Left ventricle myocardium inferior (tissue), 1 donor: ENCODE results near the gene FBXL14. TPM values are rescaled to one million over a fixed set of nuclear protein-coding genes. Genes with fewer than 3 reads are reported as not detected.
A peak's percentile ranks its signal among the peaks of the same experiment; 100 is the strongest.

ENCODE experiments used
- DNase-seq: peaks from one replicate; pipeline ENCODE4 v3.0.0-alpha.2; 2020
- H3K27ac ChIP-seq: fragments of 200-600 bp; replicated peaks from 2 replicates; pipeline ENCODE4 v1.8.0; 2021
- H3K27me3 ChIP-seq: fragments of 200-600 bp; 2 replicates; pipeline ENCODE4 v1.8.0; 2021; ENCODE audit warnings: low read depth
- H3K36me3 ChIP-seq: fragments of 200-600 bp; 2 replicates; pipeline ENCODE4 v1.8.0; 2021
- H3K4me1 ChIP-seq: fragments of 200-600 bp; 2 replicates; pipeline ENCODE4 v1.8.0; 2021
- H3K4me3 ChIP-seq: fragments of 200-600 bp; 2 replicates; pipeline ENCODE4 v1.8.0; 2021; ENCODE audit warnings: mild to moderate bottlenecking, moderate library complexity
- H3K9me3 ChIP-seq: fragments of 200-600 bp; replicated peaks from 2 replicates; pipeline ENCODE4 v1.8.0; 2021
- intact Hi-C: fragments of 100-400 bp; cut with micrococcal nuclease; formaldehyde crosslinking; loops from one replicate; pipeline ENCODE4 v1.11.0; 2022
- total RNA-seq: library from RNA; stranded (reverse); fragmentation: NEBNext Ultra II Directional; extraction: Animal tissue kit (Norgen Biotek cat#: 25700); gene quantifications from one replicate; pipeline ENCODE4 v1.2.1, GENCODE V29; 2021
- TF ChIP-seq, protein P1 (sequence below): fragments of 200-600 bp; IDR thresholded peaks from 2 replicates; pipeline ENCODE4 v1.8.0; 2021; ENCODE audit warnings: antibody characterized with exemption, mild to moderate bottlenecking, borderline replicate concordance
- donor health status: DM: no; HTN: yes; CAD: no; lungs with severe emphysema.

The FBXL14 gene
- total RNA-seq, 1 donor from 2014 or later, result 6.8 TPM

- Histone ChIP-seq H3K4me3 (peak within 1 kb of the TSS; percentile 72), H3K36me3 (no peaks in the 10 kb centered on the region), H3K4me1 (peaks cover 60% of the 10 kb centered on the region), H3K27ac (peak within 1 kb of the TSS; percentile 51), H3K27me3 (peaks cover 6% of the 10 kb centered on the region), H3K9me3 (no peaks in the 10 kb centered on the region)
- no peak for DNase-seq
- intact Hi-C loops, result no loop called here
- TF ChIP-seq, protein P1, sequence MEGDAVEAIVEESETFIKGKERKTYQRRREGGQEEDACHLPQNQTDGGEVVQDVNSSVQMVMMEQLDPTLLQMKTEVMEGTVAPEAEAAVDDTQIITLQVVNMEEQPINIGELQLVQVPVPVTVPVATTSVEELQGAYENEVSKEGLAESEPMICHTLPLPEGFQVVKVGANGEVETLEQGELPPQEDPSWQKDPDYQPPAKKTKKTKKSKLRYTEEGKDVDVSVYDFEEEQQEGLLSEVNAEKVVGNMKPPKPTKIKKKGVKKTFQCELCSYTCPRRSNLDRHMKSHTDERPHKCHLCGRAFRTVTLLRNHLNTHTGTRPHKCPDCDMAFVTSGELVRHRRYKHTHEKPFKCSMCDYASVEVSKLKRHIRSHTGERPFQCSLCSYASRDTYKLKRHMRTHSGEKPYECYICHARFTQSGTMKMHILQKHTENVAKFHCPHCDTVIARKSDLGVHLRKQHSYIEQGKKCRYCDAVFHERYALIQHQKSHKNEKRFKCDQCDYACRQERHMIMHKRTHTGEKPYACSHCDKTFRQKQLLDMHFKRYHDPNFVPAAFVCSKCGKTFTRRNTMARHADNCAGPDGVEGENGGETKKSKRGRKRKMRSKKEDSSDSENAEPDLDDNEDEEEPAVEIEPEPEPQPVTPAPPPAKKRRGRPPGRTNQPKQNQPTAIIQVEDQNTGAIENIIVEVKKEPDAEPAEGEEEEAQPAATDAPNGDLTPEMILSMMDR, result no peak
Observed at GRCh38 chr12:1628666-1629337, 34.4 kb upstream of the FBXL14 start, which contains the start of gene WNT5B. TSS of gene WNT5B (plus strand) at chr12:1629231. CDS start at chr12:1631355, 2,124 bp downstream.

DNA sequence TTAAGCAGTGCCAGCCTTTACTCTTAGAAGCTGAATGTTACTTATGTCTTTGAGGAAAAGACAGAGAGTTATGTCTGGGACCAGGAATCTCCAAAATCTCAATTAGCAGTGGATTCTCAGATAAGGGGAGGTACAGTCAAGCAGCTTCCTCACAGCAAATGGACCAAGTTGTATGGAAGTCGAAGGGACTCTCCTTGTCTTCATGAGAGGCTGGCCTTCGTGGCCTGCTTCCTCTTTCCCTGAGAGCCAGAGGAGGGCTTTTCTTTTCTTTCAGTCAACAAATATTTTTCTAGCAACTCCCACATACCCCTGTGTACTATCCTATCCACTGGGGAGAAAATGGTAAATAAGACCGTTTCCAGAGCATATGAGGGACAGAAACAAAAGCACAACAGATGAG, 28.0 kb upstream of the FBXL14 start:
- no peaks in the 10 kb centered on the region for H3K27me3 ChIP-seq
- no peaks in the 10 kb centered on the region for H3K36me3 ChIP-seq
- H3K9me3 ChIP-seq, result no peaks in the 10 kb centered on the region
- H3K4me1 ChIP-seq, result peaks cover 16% of the 10 kb centered on the region
- TF ChIP-seq, protein P1, result no peak
- intact Hi-C loops, result no loop called here
- no peak overlapping the region for H3K27ac ChIP-seq
- no peak for DNase-seq
- H3K4me3 ChIP-seq, result no peak overlapping the region

GRCh38 chr12:1620092-1620491, 25.7 kb upstream of the FBXL14 start:
- Histone ChIP-seq H3K27ac (no peak overlapping the region), H3K4me3 (no peak overlapping the region), H3K9me3 (no peaks in the 10 kb centered on the region), H3K36me3 (no peaks in the 10 kb centered on the region), H3K4me1 (peaks cover 4% of the 10 kb centered on the region), H3K27me3 (no peaks in the 10 kb centered on the region)
- TF ChIP-seq, protein P1, result no peak
- intact Hi-C loops, result no loop called here
- no peak for DNase-seq

DNA sequence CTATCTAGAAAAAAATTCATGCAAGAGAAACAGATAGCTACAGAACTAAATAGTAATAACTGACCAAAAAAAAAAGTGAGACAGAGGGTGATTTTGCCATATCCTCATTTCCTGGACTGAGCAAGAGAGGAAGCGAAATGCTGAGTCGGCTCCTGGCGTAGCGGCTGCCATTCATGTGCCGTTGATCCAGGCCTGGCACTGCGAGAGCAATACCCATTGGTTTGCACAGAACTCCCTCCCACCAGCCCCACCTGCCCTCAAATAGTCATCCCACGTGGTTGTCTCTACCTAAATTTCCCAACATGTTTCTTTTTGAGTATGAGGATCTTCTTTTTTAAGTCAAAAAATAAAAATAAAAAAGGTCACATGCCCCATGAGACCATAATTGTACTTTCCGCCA, 25.2 kb upstream of the FBXL14 start:
- no peaks in the 10 kb centered on the region for H3K4me1 ChIP-seq
- no peak overlapping the region for H3K4me3 ChIP-seq
- no peaks in the 10 kb centered on the region for H3K9me3 ChIP-seq
- no peak overlapping the region for H3K27ac ChIP-seq
- intact Hi-C loops, result no loop called here
- DNase-seq, result peak; percentile 54
- H3K36me3 ChIP-seq, result no peaks in the 10 kb centered on the region
- H3K27me3 ChIP-seq, result no peaks in the 10 kb centered on the region
- TF ChIP-seq, protein P1, result no peak

- intact Hi-C loops, result no loop called here
- Histone ChIP-seq H3K27me3 (no peaks in the 10 kb centered on the region), H3K4me1 (no peaks in the 10 kb centered on the region), H3K36me3 (no peaks in the 10 kb centered on the region), H3K4me3 (no peak overlapping the region), H3K9me3 (no peaks in the 10 kb centered on the region), H3K27ac (no peak overlapping the region)
- TF ChIP-seq, protein P1, result no peak
- DNase-seq, result no peak
Observed at GRCh38 chr12:1619159-1619558, 24.8 kb upstream of the FBXL14 start.
